ENCODE results near the gene POC1A.

Gene POC1A

GRCh38 chr3:52140000-52140399 lies 14.2 kb downstream of the POC1A start:
- H3F3A ChIP-seq (ENCODE audit: control insufficient read depth, insufficient read depth), result no peaks in the 10 kb centered on the region
- H3K27ac ChIP-seq (ENCODE audit: low read depth, low read length), result no peak overlapping the region
- peaks cover 7% of the 10 kb centered on the region for H3K4me1 ChIP-seq (ENCODE audit: control insufficient read depth, low read length)
- H3K9me2 ChIP-seq (replicated peaks; ENCODE audit: control insufficient read depth, low read length), result no peaks in the 10 kb centered on the region
- no peak overlapping the region for H3K4me2 ChIP-seq (ENCODE audit: low read length)
- peaks cover 65% of the 10 kb centered on the region for H3K36me3 ChIP-seq (ENCODE audit: control insufficient read depth, low read length)
- no peaks in the 10 kb centered on the region for H3K27me3 ChIP-seq (ENCODE audit: control insufficient read depth, low read length)
- H4K20me1 ChIP-seq (ENCODE audit: control insufficient read depth, insufficient read depth, low read depth, low read length), result peaks cover 4% of the 10 kb centered on the region; the same call in 1 of the 2 replicates
- H3K9me3 ChIP-seq (ENCODE audit: control insufficient read depth, insufficient read depth, low read length), result no peaks in the 10 kb centered on the region
- no peak overlapping the region for H3K4me3 ChIP-seq (ENCODE audit: low read length)
- TF ChIP-seq CTCF (IDR thresholded peaks at IDR 0.05; ENCODE audit: low read depth, low read length, poor library complexity, severe bottlenecking) (no peak), EZH2phosphoT487 (IDR thresholded peaks at IDR 0.05; ENCODE audit: borderline replicate concordance, low read length) (no peak)
- peaks cover 5% of the 10 kb centered on the region; the same call in 1 of the 2 replicates for H3K79me2 ChIP-seq (ENCODE audit: control insufficient read depth, low read length)

- no peak overlapping the region for H3K4me3 ChIP-seq (ENCODE audit: low read length)
- no peaks in the 10 kb centered on the region for H3K9me2 ChIP-seq (replicated peaks; ENCODE audit: control insufficient read depth, low read length)
- no peaks in the 10 kb centered on the region for H3F3A ChIP-seq (ENCODE audit: control insufficient read depth, insufficient read depth)
- no peaks in the 10 kb centered on the region for H3K4me1 ChIP-seq (ENCODE audit: control insufficient read depth, low read length)
- H3K27ac ChIP-seq (ENCODE audit: low read depth, low read length), result no peak overlapping the region
- TF ChIP-seq EZH2phosphoT487 (IDR thresholded peaks at IDR 0.05; ENCODE audit: borderline replicate concordance, low read length), result no peak
- TF ChIP-seq CTCF (IDR thresholded peaks at IDR 0.05; ENCODE audit: low read depth, low read length, poor library complexity, severe bottlenecking), result no peak
- peaks cover 50% of the 10 kb centered on the region for H3K36me3 ChIP-seq (ENCODE audit: control insufficient read depth, low read length)
- H4K20me1 ChIP-seq (ENCODE audit: control insufficient read depth, insufficient read depth, low read depth, low read length), result no peaks in the 10 kb centered on the region
- no peaks in the 10 kb centered on the region for H3K9me3 ChIP-seq (ENCODE audit: control insufficient read depth, insufficient read depth, low read length)
- no peak overlapping the region for H3K4me2 ChIP-seq (ENCODE audit: low read length)
- H3K79me2 ChIP-seq (ENCODE audit: control insufficient read depth, low read length), result no peaks in the 10 kb centered on the region
- H3K27me3 ChIP-seq (ENCODE audit: control insufficient read depth, low read length), result no peaks in the 10 kb centered on the region
Measured at GRCh38 chr3:52137311-52137710, 16.9 kb downstream of the POC1A start.

GRCh38 chr3:52136513-52136912 lies 17.7 kb downstream of the POC1A start:
- TF ChIP-seq EZH2phosphoT487 (IDR thresholded peaks at IDR 0.05; ENCODE audit: borderline replicate concordance, low read length) (no peak), CTCF (IDR thresholded peaks at IDR 0.05; ENCODE audit: low read depth, low read length, poor library complexity, severe bottlenecking) (no peak)
- no peak overlapping the region for H3K27ac ChIP-seq (ENCODE audit: low read depth, low read length)
- H3K9me3 ChIP-seq (ENCODE audit: control insufficient read depth, insufficient read depth, low read length), result no peaks in the 10 kb centered on the region
- H3F3A ChIP-seq (ENCODE audit: control insufficient read depth, insufficient read depth), result no peaks in the 10 kb centered on the region
- H3K4me2 ChIP-seq (ENCODE audit: low read length), result no peak overlapping the region
- H3K9me2 ChIP-seq (replicated peaks; ENCODE audit: control insufficient read depth, low read length), result no peaks in the 10 kb centered on the region
- H3K4me1 ChIP-seq (ENCODE audit: control insufficient read depth, low read length), result no peaks in the 10 kb centered on the region
- H3K36me3 ChIP-seq (ENCODE audit: control insufficient read depth, low read length), result peaks cover 46% of the 10 kb centered on the region
- no peak overlapping the region for H3K4me3 ChIP-seq (ENCODE audit: low read length)
- no peaks in the 10 kb centered on the region for H3K79me2 ChIP-seq (ENCODE audit: control insufficient read depth, low read length)
- no peaks in the 10 kb centered on the region for H3K27me3 ChIP-seq (ENCODE audit: control insufficient read depth, low read length)
- H4K20me1 ChIP-seq (ENCODE audit: control insufficient read depth, insufficient read depth, low read depth, low read length), result no peaks in the 10 kb centered on the region
